CD4-positive, alpha-beta T cell treated with Interleukin-17A for 4 hours (primary cell): ENCODE measurements around the gene TMEM181.
"Not testable (repeated sequence)": the region's sequence is repeated elsewhere in the genome, so short reads cannot be mapped to it uniquely, and the experiment has no call there.

Experiments used
- DNase-seq: peaks from one replicate; pipeline ENCODE4 v3.0.0-alpha.2; 2020; ENCODE audit warnings: mixed read lengths

TMEM181 gene

DNA sequence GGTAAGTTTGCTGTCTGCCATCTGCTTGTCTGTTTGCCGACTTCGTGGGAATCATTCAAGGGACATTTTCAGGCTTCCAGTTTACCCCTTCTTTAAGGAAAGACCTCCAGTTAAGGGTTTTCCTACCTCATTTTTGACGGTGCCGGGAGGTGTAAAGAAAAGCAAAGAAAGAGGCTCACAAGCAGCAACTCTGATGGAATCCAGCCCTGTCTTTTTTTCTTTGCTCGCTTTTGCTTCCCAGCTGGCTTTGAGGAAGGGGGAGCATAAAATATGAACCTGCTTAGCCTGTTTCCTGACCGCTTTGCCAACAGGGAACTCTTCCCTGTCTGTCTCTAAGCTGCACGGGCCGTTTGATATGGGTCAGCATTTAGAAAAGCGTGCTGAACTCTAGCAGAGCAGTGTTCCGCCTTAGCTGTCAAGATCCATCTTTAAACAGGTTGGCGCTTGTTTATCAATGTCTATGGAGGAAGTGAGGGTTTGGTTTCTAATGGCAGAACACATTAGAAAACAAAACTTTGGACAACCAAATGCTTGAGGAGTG is 103.8 kb downstream of the TMEM181 start:
- no peak for DNase-seq

DNA sequence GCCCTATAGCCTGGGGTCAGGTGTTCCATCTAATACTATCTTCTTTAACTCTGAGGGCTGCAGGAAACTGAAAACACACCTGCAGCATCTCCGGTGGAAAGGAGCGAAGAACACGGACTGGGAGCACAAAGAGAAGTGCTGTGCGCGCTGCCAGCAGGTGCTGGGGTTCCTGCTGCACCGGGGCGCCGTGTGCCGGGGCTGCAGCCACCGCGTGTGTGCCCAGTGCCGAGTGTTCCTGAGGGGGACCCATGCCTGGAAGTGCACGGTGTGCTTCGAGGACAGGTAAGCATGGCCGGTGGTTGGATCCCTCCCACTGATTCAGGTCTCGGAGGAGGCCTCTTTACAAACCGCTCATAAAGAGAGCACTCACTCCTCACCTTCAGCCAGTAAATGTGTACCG is 105.4 kb downstream of the TMEM181 start:
- no peak for DNase-seq

DNA sequence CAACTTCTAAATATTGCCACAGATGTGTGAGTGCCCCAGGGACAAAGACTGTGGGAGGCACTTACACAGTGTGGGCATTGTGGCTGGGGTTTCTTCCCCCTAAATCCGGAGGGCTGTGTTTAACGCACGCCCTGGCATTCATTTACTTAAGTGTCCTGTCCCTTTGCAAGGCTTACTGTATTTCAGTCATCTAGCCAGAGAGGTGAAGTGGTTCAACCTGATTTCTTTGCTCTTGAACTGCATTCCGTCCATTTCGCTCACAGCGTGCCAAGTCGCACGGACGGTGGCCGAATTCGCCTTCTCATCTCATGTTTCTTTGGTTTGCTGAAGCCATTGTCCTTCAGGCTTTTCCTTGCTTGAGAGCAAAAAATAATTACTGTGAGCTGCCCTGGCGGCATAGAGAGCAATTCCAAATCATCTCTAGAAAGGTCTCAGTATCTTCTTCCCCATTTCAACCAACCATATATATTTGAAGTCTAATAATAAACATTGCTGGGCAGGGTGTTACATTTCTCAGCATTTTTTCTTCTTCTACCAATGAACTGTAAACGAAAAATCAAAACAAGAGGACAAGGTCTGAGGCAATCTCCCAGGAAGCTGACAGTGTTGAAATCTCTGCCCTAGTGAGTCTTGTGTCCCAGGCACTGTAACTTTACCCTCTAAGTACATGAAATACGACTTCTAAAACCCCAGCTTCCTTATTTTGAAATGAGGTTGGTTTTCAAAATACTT is 106.9 kb downstream of the TMEM181 start:
- DNase-seq, result no peak

DNA sequence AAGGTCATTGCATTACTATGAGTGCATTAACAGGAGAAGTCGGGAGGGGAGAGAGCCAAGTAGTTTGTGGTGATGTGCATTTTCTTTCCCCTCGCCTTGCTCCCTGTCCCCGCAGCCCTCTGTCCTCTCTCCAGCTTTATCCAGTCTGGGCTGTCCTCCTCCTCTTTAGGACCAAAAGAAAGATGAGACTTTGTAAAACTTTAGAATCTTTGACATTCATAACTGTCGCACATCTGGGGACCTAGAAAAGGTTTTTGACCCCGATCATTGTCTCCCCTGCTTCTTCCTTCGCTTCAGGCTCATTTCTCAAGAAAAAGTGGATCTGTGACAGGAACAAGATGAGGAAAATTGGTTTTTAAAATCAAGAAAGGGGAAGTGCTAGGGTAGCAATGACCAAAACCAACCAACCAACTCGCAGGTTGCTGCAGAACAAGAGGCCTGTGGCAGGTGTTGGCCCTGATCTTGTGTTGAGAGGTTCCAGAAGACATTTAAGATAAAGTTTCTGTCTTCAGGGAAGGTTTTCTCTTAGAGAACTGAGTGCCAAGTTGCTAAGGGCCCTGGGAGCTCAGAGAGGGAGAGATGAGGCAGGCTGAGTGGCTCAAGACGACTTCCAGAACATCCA is 107.6 kb downstream of the TMEM181 start:
- DNase-seq, result no peak

DNA sequence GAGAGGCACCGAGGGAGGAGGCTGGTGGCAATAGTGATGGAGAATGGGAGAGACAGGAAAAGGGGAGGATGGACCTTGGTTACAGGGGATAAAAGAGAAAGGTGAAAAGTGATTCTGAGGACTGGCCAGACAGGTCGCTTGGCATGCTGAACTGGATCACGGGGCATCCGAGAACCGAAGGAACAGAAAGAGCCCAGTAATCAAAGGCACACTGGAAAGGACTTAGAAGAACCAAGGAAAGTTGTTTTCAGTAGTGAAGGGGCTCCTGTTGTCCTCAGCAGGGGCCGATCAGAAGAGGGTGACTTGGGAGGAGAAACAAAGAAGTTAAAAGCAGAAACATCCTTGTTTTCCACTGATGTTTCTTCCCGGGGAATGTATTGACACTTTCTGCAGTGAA is 108.8 kb downstream of the TMEM181 start:
- no peak for DNase-seq

DNA sequence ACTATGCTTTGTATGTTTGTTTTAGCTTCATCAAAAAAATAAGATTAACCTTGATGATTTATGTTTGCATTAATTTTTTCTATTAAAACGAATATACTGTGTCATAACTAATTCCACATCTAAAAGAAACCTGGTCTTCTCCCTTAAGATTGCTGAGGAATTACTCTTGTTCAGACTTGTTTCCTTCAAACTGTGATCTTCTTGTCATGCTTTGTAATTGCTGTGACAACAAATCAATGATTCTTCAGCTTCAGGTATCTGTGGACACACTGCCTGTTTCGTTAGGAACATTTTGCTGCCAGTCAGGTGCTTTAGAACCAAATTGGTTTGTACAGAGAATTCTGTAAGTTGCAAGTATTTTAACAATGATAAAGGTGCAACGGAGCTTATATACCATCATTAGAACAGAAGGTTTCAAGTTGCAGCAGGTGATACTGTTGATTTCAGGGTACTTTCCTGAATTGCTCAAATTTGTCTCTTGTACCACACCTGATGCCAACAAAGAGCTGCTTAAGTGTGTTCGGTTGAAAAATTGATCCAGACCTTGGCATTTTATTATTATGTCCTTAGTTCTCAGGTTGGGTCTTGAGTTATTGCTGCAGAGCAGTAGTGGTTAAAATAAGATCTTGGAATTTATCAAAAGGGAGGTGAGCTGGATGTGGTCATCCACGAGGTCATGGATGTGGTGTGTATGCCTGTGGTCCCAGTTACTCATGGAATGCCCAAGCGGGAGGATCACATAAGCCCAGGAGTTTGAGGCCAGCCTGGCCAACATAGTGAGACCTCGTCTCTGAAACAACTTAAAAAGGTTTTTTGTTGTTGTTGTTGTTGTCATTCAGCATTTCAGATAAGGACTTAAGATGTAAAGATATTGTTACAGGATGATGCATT is 109.5 kb downstream of the TMEM181 start:
- no peak for DNase-seq

DNA sequence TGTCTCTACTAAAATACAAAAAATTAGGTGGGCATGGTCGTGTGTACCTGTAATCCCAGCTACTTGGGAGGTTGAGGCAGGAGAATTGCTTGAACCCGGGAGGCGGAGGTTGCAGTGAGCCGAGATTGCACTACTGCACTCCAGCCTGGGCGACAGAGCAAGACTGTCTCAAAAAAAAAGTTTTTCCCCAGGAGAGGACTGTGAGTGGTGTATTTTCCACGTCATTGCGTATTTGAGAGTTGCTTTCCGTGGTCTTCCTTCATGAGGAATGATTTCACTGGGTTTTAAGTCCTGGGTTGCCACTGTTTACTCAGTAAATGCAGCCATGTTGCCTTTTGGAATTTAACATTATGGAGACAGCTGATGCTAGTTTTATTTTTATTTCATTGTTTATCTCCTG is 112.2 kb downstream of the TMEM181 start:
- not testable (repeated sequence) for DNase-seq

DNA sequence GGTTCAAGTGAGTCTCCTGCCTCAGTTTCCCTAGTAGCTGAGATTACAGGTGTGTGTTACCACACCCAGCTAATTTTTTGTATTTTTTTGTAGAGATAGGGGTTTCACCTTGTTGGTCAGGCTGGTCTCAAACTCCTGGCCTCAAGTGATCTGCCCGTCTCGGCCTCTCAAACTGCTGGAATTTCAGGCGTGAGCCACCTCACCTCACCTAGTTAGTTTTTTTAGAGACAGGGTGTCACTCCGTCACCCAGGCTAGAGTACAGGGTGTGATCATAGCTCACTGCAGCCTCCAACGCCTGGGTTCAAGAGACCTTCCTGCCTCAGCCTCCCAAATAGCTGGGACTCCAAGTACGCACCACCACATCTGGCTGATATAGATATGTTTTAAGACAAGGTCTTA is 112.8 kb downstream of the TMEM181 start:
- DNase-seq, result no peak

DNA sequence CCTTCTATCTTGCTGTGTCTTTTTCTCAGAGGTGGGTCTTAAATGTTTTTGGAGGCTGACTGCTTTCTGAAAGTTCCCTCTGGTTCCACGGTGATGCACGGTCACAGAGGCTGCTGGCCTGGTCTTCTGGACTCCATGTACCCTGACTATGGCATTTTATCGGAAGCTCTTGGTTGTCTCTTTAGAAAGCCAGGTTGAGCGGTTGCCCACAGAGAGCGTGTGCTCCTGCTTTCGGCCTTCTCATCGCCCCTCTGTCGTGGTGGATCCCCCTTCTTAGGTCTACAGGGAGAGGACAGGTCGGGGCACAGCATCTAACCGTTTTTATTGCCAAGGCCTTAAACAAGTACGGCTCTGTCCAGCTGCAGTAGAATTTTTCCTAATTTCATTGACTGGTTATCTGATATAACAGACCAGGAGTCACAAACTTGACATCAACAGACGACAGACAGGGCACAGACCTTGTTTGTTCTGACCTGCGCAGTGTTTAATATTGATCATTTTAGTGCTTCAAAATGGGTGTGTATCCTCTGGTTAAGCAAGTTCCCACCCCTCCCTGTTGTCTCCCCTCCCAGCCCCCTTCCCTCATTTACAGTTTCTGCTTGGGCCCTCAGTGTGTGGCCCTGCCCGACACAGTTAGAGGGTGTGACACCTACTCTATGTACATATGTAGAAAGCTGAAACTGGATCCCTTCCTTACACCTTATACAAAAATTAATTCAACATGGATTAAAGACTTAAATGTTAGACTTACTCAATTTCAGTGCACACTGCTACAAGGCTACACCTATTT is 114.6 kb downstream of the TMEM181 start:
- no peak for DNase-seq

DNA sequence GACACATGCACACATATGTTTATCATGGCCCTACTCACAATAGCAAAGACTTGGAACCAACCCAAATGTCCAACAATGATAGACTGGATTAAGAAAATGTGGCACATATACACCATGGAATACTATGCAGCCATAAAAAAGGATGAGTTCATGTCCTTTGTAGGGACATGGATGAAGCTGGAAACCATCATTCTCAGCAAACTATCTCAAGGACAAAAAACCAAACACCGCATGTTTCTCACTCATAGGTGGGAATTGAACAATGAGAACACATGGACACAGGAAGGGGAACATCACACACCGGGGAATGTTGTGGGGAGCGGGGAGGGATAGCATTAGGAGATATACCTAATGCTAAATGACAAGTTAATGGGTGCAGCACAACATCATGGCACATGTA is 117.2 kb downstream of the TMEM181 start:
- not testable (repeated sequence) for DNase-seq

DNA sequence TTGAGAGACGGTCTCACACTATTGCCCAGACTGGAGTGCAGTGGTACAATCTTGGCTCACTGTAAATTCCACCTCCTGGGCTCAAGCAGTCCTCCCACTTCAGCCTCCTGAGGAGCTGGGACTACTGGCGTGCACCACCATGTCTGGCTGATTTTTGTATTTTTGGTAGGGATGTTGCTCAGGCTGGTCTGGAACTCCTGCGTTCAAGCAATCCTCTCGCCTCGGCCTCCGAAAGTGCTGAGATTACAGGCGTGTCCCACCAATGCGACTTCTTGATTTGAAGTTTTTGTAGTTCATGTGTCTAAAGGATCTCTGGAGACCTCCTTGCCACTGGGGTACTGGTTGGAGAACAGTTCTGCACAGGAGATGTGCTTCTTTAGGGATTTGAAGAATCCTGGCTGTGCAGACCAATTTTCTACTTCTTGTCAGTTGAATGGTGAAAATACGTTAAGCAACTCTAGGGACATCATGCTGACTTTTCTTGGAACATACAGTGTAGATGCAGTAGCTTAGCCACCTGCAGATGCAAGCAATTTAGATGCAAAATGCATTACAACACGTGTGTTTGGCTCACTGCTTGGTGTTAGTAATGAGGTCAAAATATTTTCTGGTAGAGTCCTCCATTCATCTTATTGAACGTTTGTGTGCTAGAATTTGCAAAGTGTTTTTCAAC is 118.2 kb downstream of the TMEM181 start:
- no peak for DNase-seq

DNA sequence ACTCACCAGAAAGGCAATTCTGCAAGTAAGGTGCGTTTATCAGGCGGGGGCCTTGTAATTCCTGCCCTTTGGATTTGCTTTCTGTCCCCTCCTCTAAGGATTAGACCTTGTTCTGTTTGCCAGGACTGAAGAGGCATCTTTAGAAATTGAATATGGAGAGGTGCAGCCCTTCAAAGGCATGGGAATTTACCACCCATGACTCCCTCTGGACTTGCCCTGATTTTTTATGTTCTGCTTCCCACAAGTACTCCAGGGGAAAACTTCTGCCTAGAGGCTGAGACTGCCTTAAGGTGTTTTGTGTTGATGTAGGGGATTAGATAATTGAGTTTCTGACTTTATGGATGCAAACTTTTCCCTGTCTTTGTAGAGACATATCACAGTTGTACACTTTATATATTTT is 120.1 kb downstream of the TMEM181 start:
- no peak for DNase-seq

DNA sequence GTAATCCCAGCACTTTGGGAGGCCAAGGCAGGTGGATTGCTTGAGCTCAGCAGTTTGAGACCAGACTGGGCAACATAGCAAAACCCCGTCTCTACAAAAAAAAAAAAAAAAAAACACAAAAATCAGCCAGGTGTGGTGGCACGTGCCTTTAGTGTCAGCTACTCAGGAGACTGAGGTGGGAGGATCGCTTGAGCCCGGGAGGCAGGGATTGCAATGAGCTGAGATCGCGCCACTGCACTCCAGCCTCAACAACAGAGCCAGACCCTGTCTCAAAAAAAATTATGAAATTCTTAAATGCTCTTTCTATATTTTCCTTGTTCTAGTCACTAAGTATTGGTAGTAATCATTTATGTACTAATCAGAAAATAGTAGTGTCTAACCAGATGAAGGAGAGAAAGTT is 120.6 kb downstream of the TMEM181 start:
- no peak for DNase-seq

DNA sequence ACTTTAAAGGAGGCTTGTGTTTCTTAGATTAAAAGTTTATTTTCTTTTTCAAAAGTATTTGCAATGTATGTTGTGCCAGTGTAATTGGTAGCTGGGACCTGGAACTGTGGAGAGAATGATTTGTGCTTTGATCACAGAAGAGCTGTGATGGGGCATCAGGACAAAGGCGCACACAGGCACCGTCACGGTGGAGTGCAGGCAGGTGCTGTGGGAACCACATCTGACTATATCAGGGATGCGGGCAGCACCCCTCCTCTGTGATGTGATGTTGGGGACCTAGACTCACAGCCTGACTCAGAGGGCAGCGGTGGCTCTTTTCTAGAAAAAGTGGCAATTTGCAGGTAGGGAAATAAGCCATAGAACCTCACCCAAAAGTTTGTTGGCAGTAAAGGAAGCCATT is 124.4 kb downstream of the TMEM181 start:
- peak; percentile 58 for DNase-seq

DNA sequence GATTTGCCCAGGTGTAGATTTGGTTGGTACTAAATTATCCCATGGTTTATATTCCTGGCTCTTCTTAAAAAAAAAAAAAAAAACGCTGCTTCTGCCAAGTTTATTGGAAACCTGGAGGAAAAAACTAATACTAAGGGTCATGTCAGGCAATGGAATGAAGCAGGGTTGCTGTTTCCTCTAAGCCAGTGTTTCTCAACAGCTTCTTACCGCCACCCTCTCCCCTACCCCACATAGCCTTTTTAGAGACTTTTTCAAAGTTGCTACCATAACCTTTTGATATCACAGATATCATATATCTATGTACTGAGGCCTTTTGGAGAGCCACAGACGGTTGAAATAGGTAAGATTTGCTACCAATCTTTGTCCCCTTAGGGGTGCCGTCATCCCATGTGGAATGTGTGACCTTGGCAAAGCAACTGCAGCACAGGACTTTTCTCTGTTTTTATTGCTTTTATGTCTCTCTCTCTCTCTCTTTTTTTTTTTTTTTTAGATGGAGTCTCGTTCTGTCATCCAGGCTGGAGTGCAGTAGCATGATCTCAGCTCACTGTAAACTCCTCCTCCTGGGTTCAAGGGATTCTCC is 124.9 kb downstream of the TMEM181 start:
- no peak for DNase-seq
